ENCODE data around the gene PCDHA11.

Gene PCDHA11

DNA sequence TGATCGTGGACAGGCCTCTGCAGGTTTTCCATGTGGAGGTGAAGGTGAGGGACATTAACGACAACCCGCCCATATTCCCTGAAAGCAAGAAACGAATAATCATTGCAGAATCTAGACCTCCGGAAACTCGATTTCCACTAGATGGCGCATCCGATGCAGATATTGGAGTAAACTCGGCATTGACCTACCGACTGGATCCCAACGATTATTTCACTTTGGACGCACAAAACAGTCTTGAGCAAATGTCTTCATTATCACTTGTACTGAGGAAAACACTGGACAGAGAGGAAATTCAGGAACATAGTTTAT, 13.8 kb downstream of the PCDHA11 start:
- no peak overlapping the region for H3K4me3 ChIP-seq (ENCODE audit: low read length)
- DNase-seq (ENCODE audit: low read depth, low spot score) = peak; percentile 6

DNA sequence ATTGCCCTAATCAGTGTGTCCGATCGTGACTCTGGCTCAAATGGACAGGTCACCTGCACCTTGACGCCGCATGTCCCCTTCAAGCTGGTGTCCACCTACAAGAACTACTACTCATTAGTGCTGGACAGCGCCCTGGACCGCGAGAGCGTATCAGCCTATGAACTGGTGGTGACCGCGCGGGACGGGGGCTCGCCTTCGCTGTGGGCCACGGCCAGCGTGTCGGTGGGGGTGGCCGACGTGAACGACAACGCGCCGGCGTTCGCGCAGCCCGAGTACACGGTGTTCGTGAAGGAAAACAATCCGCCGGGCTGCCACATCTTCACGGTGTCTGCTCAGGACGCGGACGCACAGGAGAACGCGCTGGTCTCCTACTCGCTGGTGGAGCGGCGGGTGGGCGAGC, 14.6 kb downstream of the PCDHA11 start:
- H3K4me3 ChIP-seq (ENCODE audit: low read length) = no peak overlapping the region
- DNase-seq (ENCODE audit: low read depth, low spot score) = no peak

DNA sequence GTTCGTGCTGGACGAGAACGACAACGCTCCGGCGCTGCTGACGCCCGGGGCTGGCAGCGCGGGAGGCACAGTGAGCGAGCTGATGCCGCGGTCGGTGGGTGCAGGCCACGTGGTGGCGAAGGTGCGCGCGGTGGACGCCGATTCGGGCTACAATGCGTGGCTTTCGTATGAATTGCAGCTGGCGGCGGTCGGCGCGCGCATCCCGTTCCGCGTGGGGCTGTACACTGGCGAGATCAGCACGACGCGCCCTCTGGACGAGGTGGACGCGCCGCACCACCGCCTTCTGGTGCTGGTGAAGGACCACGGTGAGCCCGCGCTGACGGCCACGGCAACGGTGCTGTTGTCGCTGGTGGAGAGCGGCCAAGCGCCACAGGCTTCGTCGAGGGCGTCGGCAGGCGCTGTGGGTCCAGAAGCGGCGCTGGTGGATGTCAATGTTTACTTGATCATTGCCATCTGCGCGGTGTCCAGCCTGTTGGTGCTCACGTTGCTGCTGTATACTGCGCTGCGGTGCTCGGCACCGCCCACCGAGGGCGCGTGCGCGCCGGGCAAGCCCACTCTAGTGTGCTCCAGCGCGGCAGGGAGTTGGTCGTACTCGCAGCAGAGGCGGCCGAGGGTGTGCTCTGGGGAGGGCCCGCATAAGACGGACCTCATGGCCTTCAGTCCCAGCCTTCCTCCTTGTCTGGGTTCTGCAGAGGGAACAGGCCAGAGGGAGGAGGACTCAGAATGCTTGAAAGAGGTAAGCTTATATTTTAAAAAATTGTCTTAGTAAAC, 15.4 kb downstream of the PCDHA11 start:
- DNase-seq (ENCODE audit: low read depth, low spot score) = no peak
- H3K4me3 ChIP-seq (ENCODE audit: low read length) = no peak overlapping the region

DNA sequence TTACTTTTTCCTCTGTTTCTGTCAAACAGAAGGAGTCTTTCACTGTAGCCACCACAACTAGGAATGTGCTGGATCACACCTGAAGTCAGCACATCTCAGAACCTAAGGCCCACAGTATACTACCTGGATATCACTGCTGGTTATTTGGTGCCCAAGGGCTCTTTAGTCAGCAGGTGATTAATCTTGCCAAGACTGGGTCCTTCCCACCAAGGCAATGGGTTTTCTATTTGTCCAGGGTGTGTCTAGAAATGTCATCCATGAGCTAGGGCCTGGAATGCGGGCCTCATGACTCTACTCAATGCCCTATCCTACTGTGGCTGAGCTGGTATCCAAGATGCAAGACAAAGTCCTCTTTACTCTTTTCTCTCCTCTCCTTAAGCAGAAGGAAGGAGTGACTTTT, 47.6 kb downstream of the PCDHA11 start:
- no peak for DNase-seq (ENCODE audit: low read depth, low spot score)
- no peak overlapping the region for H3K4me3 ChIP-seq (ENCODE audit: low read length)

All from Jurkat, Clone E6-1 (cell line).